ENCODE measurements around the gene TCAF1.

The TCAF1 gene, protein sequence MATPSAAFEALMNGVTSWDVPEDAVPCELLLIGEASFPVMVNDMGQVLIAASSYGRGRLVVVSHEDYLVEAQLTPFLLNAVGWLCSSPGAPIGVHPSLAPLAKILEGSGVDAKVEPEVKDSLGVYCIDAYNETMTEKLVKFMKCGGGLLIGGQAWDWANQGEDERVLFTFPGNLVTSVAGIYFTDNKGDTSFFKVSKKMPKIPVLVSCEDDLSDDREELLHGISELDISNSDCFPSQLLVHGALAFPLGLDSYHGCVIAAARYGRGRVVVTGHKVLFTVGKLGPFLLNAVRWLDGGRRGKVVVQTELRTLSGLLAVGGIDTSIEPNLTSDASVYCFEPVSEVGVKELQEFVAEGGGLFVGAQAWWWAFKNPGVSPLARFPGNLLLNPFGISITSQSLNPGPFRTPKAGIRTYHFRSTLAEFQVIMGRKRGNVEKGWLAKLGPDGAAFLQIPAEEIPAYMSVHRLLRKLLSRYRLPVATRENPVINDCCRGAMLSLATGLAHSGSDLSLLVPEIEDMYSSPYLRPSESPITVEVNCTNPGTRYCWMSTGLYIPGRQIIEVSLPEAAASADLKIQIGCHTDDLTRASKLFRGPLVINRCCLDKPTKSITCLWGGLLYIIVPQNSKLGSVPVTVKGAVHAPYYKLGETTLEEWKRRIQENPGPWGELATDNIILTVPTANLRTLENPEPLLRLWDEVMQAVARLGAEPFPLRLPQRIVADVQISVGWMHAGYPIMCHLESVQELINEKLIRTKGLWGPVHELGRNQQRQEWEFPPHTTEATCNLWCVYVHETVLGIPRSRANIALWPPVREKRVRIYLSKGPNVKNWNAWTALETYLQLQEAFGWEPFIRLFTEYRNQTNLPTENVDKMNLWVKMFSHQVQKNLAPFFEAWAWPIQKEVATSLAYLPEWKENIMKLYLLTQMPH

GRCh38 chr7:143901668-143902331 is at the start of gene TCAF1:
TCAF1 (minus strand) TSS chr7:143902176; CDS start chr7:143876608, 25,568 bp downstream.
- in situ Hi-C loops (cut with HindIII; ENCODE audit: low sequenced_read_pairs), result no loop called here

- in situ Hi-C loops (cut with HindIII; ENCODE audit: low sequenced_read_pairs), result no loop called here
Measured at GRCh38 chr7:143948733-143949132, 46.8 kb upstream of the TCAF1 start.

DNA sequence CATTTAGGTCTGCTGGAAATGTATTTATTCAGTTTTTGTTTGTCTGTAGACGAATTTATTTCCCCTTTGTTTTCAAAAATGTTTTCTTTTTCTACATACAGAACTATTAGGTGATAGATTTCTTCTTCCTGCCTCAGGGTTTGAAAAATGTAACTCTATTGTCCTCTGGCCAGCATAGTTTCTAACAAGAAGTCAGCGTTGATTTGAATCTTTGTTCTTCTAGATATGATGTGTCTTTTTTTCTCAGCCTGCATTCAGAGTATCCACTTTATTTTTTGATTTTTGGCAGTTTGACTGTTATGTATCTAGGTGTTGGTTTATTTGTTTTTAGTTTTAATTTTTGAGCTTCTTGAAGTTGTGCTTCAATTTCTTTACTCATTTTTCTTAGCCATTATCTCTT is 45.1 kb upstream of the TCAF1 start:
- in situ Hi-C loops (cut with HindIII; ENCODE audit: low sequenced_read_pairs), result no loop called here

DNA sequence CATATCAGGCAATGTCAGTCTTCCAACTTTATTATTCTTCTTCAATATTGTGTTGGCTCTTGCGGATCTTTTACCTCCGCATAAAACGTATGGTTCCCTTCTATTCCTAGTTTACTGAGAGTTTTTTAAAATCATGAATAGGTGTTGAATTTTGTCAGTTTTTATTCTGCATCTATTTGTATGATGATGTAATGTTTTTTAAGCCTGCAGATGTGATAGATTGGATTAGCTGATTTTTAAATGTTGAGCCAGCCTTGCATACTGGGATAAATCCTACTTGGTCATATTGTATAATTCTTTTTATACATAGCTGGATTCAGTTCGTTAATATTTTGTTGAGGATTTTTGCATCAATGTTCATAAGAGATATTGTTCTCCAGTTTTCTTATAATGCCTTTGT is 43.4 kb upstream of the TCAF1 start:
- in situ Hi-C loops (cut with HindIII; ENCODE audit: low sequenced_read_pairs), result no loop called here

- in situ Hi-C loops (cut with HindIII; ENCODE audit: low sequenced_read_pairs), result no loop called here
Measured at GRCh38 chr7:143938379-143939243, 36.6 kb upstream of the TCAF1 start.

DNA sequence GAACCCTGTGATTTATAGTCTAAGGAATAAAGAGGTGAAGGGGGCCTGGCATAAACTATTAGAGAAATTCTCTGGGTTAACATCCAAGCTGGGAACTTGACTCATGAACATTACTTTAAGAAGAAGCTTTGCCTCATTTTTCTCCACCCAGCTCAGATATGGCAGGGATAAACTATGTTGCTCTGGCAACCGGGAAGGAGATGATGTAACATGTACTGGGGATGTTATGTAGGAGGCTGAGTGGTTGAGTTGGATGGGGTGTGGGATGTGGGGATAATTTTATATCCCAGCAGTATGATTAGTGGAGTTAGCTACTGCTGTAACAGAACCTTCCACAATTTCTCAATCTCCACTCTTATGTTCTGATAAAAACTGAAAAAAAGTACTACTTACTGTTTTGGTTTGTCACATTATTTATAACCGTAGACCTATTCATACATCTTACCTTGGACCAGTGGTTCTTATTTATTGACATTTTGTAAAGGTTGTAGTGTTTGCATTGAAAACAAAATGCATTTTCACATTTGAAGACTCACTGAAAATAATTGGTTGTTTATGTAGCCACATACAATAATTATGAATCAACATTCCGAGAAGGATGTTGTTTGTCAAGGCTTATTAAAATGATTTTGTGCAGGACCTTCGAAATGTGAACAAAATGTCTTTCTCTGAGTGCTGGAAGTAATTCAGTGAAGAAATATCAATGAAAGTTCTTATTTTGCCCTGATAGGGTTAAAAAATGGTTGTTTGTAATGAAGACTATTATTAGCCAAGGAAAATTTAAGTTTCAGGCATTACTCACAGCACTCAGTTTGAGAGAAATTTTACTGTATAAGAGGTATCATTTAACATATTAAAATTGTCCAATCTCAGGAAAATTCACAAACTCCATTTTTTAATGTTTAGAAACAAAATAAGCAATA is 34.4 kb upstream of the TCAF1 start:
- in situ Hi-C loops (cut with HindIII; ENCODE audit: low sequenced_read_pairs), result no loop called here

DNA sequence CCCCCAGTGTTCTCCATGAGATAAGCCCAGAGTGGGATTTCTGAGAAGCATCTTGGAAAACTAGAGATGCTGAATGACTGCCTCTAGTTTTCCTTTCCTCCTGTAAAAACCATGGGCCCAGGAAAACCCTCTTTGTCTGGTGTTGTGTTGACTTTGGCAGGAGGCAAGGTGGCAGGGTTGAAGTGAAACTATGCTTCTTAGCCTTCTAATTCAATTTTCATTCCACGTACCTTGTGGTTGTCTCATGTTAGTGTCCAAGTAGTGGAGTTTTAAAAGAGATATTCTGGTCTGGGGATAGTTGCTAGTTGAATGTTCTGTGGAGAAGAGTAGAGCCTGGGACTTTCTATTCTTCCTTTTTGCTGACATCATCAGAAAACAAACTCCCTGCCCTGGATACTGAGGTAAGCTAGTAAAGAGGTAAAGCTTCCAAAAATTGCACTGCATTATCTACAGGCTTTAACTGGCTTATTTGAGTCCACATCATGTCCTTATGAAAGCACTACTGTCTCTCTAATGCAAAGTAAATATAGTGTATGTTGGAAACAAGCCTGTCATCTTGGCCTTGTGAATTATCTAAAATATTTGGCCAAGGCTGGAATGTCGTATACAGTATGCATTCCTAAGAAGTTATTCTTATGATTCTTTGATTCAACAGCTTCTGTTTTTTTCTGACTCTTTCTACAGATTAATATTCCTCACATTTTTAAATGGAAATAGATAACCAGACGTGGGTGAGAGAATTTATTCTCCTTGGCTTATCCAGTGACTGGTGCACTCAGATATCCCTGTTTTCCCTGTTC is 32.8 kb upstream of the TCAF1 start, which contains the start of gene OR2F2:
OR2F2 (plus strand) TSS at position 708 of the 800 bp plus-strand sequence; CDS start at position 708, 0 bp downstream.
- in situ Hi-C loops (cut with HindIII; ENCODE audit: low sequenced_read_pairs), result no loop called here

- in situ Hi-C loops (cut with HindIII; ENCODE audit: low sequenced_read_pairs), result no loop called here
Measured at GRCh38 chr7:143931739-143932138, 29.8 kb upstream of the TCAF1 start.

GRCh38 chr7:143929224-143929920 is 27.4 kb upstream of the TCAF1 start:
- in situ Hi-C loops (cut with HindIII; ENCODE audit: low sequenced_read_pairs), result no loop called here

DNA sequence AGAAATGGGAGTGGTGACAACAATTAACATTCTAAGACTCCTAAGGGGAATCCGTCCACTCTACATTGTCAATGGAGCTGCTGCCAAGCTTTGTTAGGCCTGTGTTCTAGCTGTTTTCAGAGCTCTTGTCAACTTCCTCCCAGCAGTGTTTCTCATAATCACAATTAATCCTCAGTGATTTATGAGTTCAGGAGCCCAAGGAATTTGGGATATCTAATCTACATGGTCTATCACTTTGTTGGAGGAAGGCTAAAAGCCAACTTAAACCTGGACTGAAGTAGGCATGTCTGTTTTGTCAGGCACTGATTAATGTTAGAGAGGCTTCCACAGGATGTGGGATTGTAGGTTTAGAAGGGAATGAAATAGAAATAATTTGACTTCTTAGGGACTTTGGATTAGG is 22.9 kb upstream of the TCAF1 start:
- in situ Hi-C loops (cut with HindIII; ENCODE audit: low sequenced_read_pairs), result no loop called here

- in situ Hi-C loops (cut with HindIII; ENCODE audit: low sequenced_read_pairs), result no loop called here
Measured at GRCh38 chr7:143914938-143915652, 13.1 kb upstream of the TCAF1 start.

GRCh38 chr7:143913945-143914615 is 12.1 kb upstream of the TCAF1 start:
- in situ Hi-C loops (cut with HindIII; ENCODE audit: low sequenced_read_pairs), result no loop called here

DNA sequence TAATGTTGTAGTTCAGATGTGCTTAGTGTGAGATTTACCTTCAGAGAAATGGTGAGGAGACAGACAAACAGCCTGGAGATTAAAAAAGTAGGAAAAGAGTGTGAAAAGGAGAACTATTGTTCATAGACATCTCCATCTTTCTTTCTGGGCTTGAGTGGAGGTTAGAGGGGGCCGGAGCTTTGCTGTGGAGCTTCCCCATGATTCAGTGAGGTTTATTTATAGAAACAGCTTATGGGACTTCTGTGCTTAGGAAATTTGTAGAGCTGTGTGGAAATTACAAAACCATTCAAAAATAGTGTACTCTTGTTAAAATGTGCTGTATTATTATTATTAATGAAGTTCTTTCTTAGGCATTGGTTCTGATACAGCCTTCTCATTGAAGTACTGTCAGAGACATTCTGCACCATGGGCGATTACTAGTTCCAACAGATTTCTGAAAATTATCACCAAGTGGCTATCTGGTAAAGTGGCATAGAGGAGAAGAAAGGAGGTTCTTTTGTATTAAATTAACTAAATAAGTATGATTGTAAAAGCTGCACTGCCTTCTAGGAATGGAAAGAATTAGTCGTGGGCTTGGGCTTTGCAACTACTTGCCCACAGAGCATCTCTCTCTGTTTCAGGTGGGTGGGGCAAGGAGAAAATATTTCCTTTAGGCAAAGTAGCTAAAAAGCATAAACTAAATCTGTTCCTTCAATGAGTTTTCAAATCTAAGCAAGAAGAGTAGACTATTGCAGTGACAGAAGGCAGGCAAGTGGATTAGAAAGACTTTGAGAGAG is 8.7 kb upstream of the TCAF1 start:
- in situ Hi-C loops (cut with HindIII; ENCODE audit: low sequenced_read_pairs), result no loop called here

DNA sequence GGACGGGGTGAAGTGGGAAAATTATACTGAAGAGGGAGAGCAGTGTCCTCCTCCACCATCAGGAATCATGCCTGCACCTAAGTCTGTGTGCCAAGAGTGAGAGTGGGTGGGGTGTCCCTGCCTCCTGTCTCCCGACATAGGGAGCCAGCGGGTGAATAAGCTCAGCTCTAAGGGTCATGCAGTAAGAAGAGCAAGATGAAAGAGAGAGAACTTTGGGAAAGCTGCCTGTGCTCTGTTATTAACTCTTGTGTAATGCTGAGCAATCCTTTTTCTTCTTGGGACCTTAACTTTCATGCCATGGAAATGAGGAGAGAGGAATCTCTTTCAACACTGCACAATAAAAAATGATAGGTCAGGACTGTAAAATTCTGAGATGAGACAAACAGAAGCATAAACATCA is 7.9 kb upstream of the TCAF1 start:
- in situ Hi-C loops (cut with HindIII; ENCODE audit: low sequenced_read_pairs), result no loop called here

DNA sequence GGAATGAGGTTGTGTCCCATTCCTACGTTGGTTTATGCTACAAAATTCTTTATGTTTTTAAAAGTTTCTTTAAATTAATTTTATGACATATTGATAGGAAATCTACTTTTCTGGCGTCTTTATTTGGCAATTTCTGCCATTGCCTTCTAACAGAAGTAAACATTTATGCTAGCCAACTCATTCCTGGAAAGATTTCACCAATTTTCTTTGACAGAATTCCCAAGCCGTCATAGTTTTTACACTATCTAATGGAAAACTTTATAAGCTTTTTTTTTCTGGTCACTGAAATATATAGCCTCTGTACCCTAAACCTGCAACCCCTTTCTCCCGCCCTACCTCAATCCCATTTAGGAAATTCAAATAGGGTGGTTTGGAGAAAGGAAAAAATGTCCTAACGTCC is 6.1 kb upstream of the TCAF1 start:
- in situ Hi-C loops (cut with HindIII; ENCODE audit: low sequenced_read_pairs), result no loop called here

- in situ Hi-C loops (cut with HindIII; ENCODE audit: low sequenced_read_pairs), result no loop called here
Measured at GRCh38 chr7:143906895-143907294, 4.9 kb upstream of the TCAF1 start.

Data from DLD1 (cell line).